GM23248 (cell line): ENCODE measurements around the gene ASPM.

Experiments
- EZH2 ChIP-seq: fragments of 200-600 bp; sonication (generic); IDR thresholded peaks from 2 replicates; pipeline ENCODE4 v1.6.1; 2018; ENCODE audit warnings: antibody characterized with exemption, mild to moderate bottlenecking; ENCODE audit not compliant: insufficient read depth, poor library complexity, severe bottlenecking
- EZH2phosphoT487 ChIP-seq: fragments of 200-600 bp; sonication (generic); IDR thresholded peaks from 2 replicates; pipeline ENCODE4 v1.6.1; 2018; ENCODE audit warnings: antibody characterized with exemption, moderate library complexity, mild to moderate bottlenecking, low read depth; ENCODE audit not compliant: insufficient read depth

DNA sequence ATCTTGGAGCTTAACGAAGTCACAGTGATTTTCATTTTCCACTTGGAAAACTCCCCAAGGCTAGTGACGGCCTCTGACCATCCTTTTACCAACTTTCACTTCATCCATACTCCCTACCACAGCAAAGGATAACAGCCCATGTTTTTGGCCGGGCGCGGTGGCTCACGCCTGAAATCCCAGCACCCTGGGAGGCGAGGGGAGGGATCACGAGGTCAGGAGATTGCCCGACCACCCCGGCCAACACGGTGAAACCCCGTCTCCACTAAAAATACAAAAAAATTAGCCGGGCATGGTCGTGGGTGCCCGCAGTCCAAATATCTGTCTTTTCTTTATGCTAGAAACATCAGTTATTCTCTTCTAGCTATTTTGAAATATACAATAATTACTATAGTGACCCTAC lies 7.3 kb downstream of the ASPM start:
- TF ChIP-seq EZH2 (no peak), EZH2phosphoT487 (no peak)
